ENCODE results near the gene WRAP73.
"Not testable (repeated sequence)": the region's sequence is repeated elsewhere in the genome, so short reads cannot be mapped to it uniquely, and the experiment has no call there.

Gene WRAP73

DNA sequence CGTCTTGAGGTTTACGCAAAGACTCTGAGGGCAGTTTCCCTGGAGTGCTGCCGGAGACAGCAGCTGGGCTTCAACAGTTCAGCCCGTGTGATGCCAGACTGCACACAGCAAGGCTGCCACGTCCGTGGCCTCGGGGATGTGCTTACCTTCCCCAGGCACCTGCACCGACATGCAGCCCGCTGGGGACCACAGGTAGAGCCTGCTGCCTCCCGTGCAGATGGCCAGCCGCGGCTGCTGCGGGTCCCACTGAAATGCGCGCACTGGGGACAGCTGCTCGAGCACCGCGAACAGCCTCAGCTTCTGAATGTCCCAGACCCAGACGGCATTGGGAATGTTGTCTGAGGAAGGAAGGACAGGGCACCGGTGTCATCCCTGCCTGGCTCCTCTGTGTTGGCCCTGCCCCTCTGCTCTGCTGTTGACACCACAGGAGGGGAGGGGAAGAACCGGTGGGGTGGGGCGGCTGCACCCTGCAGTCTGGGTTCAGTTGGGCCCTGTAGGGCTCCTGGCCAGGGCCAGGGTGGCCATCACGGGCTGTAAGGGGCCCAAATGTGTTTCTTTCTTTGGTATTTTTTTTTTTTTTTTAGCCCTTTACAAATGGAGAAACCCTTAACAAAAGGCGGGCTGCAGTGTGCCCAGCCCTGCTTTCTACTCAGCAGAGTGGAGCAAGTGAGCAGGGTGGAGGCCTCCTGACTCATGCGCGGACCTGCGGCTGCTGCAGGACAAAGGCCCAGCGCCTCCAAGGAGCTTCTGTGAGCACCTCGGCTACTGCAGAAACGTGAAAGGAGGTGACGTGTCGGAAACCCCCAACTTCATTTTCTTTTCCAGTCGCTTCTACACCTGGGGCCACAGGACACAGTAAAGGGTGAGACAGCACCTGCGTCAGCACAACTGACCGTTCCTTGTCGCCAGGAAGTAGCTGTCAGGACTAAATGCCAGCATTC lies 18.3 kb downstream of the WRAP73 start:
- DNase-seq (ENCODE audit: low read depth in 2 of 2), result no peak

DNA sequence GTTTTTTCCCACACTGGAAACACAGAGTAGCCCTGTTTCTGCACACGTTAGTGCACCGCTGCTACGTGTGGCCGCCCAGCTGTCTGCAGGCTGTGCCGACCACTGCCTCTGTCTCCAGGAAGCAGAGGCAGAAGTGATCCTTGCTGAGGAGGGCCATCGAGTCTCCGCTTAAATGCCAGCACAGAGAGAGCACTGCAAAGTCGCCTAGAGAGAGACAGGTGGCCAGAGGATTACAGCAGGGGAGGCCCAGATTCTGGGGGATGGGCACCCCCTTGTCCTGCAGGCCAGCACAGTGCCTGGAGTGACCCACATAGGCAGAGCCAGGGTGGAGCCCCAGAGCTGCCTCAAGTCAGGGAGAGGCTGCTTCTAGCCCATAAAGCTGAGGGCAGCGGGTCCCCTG lies 19.0 kb downstream of the WRAP73 start:
- DNase-seq (ENCODE audit: low read depth in 2 of 2), result no peak

DNA sequence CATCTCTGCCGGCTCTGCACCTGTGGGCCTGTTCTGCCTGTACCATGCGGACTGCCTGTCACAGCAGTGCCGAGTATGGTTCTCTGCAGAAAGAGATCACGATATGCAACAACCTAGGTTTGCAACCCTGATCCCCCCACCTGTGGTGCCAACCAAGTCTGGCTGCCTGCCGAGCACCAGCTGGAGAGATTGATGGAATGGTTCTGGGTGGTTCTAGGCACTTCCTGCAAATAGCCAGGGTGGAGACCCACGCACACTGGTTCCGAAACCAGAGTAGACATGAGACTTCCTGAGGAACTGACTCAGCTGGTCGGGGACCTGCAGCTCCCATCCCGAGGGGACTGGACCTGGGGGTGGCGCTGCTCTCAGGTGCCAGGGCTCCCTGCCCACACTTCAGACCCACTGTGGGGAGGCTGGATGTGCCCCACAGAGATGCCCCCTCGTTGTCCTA lies 19.7 kb downstream of the WRAP73 start:
- DNase-seq (ENCODE audit: low read depth in 2 of 2), result no peak

DNA sequence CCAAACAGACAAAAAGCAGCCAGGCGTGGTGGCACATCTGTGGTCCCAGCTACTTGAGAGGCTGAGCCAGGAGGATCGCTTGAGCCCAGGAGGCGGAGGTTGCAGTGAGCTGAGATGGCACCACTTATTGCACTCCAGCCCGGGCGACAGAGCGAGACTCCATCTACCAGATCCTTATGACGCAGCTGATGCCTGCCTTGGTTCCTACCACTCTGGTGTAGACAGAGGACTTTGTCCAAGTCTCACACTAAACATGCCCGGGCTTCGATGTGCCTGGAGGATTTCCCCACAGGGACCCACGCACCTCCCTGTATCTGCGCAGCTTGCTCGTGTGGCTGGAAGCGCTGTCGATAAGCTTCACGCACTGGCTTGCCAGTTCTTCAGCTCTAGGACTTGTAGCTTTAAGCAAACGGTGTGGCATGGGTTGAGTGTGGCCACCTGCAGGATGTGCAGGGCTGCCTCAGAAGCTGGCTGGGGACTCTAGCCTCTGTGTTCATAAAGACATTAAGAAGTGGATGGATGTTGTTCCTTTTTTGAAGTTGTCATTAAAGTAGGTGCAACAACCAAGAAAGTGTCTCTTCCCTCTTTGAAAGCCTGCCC lies 20.2 kb downstream of the WRAP73 start:
- DNase-seq (ENCODE audit: low read depth in 2 of 2), result no peak

DNA sequence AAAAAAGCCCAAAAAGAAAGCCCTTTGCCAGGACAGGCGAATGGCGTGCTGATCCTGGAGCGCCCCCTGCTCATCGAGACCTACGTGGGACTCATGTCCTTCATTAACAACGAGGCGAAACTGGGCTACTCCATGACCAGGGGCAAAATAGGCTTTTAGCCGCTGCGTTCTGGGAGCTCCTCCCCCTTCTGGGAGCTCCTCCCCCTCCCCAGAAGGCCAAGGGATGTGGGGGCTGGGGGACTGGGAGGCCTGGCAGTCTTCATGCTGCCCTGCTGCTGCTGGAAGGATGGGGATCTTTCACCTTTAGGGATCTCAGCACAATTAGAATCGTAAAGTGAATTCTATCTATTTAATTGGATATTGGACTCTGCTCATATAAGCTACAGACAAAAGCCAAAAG lies 21.5 kb downstream of the WRAP73 start:
- DNase-seq (ENCODE audit: low read depth in 2 of 2), result no peak

DNA sequence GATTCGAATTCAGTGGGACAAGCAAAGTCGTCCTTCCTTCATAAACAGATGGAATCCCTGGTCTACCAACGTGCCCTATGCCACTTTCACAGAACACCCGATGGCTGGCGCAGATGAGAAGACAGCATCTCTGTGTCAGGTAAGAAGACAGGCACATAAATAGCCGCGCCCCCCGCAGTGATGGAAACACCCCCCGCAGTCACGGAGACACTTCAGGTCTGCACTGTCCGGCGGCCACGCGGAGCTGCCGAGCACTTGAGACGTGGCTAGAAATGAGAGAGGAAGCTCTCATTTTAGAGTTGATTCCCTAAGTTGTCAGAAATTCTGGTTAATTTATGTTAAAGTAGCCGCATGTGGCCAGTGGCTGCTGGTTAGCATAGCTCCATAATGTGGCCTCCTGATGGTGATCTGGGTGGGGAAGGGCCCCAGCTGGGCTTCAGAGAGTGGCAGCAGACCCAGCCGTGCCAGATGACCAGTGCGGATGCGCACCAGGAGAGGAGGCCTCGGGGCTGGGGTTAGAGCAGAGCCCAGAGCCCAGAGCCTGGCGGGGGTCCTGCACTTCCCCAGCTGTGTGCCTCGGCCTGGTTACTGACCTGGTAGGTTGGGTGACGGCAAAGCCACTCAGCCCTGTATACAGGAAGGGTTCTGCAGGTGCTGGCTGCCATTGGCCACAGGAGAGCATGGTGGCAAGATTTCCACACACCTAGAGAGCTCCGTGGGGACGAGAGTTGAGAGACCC lies 22.2 kb downstream of the WRAP73 start:
- no peak for DNase-seq (ENCODE audit: low read depth in 2 of 2)

DNA sequence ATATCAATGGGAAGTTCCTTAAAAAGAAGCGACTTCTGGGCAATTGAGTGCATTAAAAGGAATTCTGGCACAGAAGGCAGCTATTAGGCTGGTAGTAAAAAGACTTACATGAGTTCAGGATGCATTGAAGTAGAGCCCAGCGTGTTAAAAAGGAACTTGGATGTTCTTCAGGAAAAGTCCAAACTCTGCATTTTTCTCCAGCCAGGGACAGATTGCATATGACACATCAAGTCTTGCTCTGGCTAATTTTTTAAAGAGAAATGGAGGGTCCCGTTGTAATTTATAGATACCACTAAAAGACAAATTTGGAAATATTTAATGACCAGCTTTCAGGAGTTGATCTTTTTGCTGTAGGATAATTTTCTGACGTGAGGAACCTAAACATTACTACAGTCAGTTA lies 23.9 kb downstream of the WRAP73 start:
- DNase-seq (ENCODE audit: low read depth in 2 of 2), result no peak

DNA sequence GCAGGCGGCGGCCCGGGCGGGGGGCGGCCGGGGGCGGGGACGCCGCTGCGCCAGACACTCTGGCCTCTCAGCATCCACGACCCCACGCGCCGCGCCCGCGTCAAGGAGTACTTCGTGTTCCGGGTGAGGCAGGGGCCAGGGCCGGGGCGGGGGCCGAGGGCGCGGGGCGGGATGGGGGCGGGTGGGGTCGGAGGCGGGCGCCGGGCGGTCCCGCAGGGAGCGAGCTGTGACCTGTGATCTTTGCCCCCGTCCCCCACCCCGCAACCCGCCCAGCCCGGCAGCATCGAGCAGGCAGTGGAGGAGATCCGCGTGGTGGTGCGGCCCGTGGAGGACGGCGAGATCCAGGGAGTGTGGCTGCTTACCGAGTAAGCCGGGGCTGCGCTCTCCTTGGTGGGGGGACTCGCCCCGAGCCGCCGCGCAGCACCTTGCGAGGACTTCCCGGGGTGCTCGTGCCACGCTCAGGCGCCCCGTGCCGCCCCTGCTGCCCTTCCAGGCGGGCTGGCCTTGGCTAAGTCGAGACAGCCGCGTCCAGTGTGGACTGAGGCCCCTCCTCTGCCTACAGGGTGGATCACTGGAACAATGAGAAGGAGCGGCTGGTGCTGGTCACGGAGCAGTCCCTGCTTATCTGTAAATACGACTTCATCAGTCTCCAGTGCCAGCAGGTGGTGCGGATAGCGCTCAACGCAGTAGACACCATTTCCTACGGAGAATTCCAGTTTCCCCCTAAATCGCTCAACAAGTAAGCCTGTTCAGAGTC lies 24.6 kb downstream of the WRAP73 start:
- DNase-seq (ENCODE audit: low read depth in 2 of 2), result no peak

DNA sequence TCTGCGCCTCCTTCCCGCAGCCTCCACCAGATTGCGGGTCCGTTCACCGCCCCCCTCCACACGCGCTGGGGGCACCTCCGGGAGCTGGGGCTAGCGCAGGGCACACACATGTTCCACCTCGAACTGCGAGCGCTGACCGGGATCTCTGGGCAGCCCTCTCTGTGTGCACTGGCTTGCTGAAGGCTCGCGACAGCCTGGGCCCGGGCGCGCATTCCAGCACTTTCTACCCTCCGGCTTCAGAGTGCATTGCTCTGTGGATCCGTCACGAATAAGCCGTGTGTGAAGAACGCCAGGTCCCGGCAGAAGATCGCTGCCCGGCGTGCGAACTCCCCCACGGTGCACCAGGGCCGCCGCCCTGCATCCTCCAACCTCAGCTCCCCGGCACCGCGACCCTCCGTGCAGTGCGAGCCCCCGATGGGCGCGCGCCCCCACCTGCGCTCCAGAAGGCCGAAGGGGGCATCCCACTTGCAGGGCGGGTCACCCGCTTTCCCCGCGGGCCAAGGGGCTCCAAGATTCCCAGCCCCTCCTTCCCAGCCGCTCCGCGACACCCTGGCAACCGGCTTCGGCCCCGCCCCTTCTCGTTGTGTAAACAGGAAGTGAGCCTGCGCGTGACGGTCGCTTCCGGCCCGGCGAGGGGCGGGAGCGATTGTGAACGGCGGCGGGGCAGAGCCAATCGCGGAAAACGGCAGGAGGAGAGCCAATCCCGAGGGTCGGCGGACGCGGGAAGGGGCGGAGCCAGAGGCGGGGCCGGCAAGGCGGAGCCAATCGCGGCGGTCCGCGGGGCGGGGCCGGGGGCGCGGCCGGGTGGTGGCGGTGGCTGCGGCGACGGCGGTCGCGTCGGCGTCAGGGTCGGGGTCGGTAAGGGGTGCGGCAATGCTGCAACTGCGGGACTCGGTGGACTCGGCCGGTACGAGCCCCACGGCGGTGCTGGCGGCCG lies 25.4 kb downstream of the WRAP73 start, which contains the start of gene TPRG1L:
TPRG1L (plus strand) TSS at position 816 of the 937 bp plus-strand sequence; CDS start at position 874, 58 bp downstream.
- DNase-seq (ENCODE audit: low read depth in 2 of 2), result peak; percentile 96

DNA sequence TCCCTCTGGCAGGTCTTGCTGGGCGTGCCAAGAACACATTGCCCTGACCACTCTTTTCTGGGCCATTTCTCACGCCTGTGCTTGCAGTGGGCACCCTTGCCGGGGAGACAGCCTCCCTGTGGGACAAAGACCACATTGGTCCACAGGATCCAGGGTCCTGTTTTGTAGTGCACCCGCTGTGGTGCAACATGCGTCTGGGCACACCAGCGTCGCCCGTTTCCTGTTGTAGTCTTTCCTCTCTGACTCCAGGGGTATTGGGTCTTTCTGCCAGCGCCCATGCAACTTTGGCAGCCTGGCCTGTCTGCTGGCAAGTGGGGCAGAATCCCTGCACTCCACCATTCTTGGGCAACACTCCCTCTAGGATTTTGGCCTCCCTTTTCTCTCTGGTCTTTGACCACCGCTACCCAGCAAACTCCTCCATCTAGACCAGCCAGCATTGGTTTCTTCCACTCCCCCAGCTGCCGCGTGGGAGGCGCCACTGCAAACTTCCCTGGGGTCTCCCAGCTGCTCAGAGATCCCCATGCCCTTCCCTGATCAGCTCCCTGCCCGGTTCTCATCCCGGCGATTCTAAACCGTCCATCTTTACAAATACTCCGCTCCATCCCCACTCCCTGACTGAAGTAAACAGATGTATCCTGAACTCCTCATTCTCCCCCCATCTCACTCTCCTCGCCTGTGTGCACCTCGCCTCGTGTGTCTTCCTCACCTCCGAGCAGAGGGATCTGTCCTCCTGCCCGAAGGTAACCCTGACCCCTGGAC lies 26.3 kb downstream of the WRAP73 start:
- DNase-seq (ENCODE audit: low read depth in 2 of 2), result no peak

DNA sequence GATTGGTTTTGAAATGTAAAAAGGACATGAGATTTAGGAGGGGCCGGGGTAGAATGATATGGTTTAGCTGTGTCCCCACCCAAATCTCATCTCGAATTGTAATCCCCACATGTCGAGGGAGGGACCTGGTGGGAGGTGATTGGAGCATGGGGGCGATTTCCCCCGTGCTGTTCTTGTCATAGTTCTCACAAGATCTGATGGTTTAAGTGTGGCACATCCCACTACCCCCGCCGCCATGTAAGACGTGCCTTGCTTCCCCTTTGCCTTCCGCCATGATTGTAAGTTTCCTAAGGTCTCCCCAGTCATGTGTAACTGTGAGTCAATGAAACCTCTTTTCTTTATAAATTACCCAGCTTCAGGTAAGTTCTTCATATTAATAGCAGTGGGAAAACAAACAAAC lies 27.8 kb downstream of the WRAP73 start:
- DNase-seq (ENCODE audit: low read depth in 2 of 2), result not testable (repeated sequence)

DNA sequence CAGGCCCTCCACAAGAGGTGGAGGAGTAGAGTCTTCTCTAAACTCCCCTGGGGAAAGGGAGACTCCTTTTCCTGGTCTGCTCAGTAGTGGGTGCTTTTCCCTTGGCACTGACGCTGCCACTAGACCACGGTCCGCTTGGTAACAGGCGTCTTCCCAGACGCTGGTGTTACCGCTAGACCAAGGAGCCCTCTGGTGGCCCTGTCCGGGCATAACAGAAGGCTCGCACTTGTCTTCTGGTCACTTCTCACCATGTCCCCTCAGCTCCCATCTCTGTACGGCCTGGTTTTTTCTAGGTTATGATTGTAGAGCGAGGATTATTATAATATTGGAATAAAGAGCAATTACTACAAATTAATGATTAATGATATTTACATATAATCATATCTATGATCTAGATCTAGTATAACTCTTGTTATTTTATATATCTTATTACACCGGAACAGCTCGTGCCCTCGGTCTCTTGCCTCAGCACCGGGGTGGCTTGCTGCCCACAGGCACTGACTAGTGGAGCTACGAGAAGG lies 28.7 kb downstream of the WRAP73 start:
- DNase-seq (ENCODE audit: low read depth in 2 of 2), result not testable (repeated sequence)

DNA sequence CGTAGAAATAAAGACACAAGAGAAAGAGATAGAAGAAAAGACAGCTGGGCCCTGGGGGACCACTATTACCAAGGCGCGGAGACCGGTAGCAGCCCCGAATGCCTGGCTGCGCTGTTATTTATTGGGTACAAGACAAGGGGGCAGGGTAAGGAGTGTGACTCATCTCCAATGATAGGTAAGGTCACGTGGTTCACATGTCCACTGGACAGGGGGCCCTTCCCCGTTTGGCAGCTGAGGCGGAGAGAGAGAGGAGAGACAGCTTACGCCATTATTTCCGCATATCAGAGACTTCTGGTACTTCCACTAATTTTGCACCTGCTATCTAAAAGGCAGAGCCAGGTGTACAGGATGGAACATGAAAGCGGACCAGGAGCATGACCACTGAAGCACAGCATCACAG lies 29.2 kb downstream of the WRAP73 start:
- no peak for DNase-seq (ENCODE audit: low read depth in 2 of 2)

DNA sequence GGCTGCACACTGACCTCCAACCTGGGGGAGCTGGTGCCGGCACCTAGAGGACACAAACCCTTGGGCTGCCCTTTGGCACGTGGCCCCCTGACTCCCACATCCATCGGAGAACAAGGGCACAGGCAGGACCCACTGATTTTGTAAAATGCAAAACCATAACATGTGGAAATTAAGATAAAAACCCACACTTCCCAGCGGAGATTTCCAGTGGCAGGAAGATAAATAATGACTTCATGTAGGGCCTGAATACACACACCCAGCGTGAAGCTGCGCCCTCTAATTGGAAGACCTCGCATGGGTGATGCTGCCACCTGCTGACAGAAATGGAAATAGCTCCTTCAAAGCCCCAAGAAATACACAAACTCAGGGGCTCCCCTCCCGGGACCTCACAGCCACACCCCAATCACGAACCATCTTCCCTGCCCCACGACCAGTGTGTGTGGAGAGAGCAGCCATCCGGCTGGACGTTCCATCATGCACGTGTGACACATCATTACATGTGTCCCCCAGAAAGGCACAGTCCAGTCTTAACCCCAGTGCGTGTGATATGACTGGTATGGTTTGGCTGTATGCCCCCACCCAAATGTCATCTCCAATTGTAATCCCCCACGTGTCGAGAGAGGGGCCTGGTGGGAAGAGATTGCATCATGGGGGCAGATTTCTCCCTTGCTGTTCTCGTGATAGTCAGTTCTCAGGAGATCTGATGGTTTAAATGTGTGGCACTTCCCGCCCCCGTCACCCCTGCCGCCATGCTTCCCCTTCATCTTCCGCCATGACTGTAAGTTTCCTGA lies 30.8 kb downstream of the WRAP73 start:
- DNase-seq (ENCODE audit: low read depth in 2 of 2), result peak; percentile 43 to 55

DNA sequence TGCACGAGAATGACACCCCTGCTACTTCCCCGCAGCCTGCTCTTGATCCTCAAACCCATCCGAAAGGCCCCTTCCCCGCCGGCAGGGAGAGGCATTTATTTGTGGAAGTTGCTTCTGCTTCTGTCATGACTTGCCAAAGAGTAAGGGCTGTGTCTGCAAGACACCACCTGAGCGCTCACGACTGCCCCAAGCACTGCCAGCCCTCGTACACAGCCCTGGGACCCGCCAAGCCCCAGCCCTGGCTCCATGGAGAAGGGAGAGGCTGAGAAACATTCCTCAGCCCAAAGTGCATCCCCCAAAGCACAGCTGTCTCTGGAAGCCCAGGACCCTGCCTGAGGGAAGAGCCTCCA lies 31.4 kb downstream of the WRAP73 start:
- DNase-seq (ENCODE audit: low read depth in 2 of 2), result no peak

DNA sequence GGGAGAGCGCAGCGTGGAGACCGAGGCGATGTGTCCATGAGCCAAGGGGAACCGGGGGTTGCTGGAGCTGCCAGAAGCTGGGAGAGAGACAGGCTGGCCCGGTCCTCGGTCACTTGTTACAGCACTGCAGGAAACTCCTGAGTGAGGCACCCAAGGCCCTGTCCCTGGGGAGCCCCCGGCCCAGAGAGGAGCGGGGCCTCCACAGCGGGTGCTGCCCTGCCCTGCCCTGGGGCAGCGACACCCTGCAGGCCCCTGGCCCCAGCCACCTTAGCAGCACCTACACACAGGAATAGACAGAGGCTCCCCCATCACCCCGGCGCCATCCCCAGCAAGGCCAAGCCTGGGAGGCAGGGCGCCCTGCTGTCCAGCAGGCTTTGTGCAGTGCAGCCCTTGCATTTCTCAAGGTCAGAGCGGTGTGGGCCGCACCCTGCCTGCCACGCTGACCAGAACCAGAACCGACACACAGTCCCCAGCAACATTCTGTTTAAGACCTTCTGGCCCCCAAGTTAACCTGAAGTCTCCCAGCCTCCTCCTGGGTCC lies 32.0 kb downstream of the WRAP73 start:
- DNase-seq (ENCODE audit: low read depth in 2 of 2), result no peak

DNA sequence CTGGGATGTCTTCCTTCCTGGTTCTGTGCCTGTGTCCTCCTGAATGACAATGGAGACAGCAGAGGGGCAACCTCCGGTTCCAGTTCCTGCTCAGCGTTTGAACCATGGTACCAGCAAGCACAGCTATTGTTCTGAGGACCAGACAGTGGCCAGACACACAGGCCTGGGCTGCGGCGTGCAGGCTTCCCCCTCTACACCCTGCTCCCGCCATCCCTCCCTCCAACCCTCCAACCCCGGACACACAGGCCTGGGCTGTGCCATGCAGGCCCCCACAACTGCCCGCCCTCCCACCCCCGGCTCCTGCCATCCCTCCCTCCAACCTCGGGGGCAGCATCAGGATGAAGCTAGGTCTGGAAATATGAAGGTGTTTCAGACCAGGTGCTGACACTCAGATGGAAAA lies 33.0 kb downstream of the WRAP73 start:
- DNase-seq (ENCODE audit: low read depth in 2 of 2), result no peak
